Spleen (tissue), 7 donors: ENCODE measurements around the gene SEC14L1.

Experiments used
- CTCF ChIP-seq, 11 experiments: fragments of 200-600 bp in 7 of 11; fragments of 450-650 bp in 4 of 11; sonication (generic) in 4 of 11; IDR thresholded peaks in 8 of 11; conservative IDR thresholded peaks in 3 of 11; 1 replicate in 7 of 11; 2 replicates in 4 of 11; pipeline versions ENCODE4 v1.4.0 to v1.8.0; 2016 to 2021; ENCODE audit warnings: antibody characterized with exemption in 11 of 11, inconsistent platforms in 4 of 11, mild to moderate bottlenecking in 1 of 11
- POLR2AphosphoS5 ChIP-seq, 3 donors: sonication (generic); formaldehyde crosslinking; IDR thresholded peaks; one replicate each; pipeline ENCODE4 v1.5.1; 2017; ENCODE audit warnings: antibody characterized with exemption in 3 of 3
- donor health status: DM: no; HTN: no; CAD: no; lungs with moderate emphysema.
- donor health status: DM: no; HTN: no; CAD: no.
- donor health status: DM: no; HTN: no; CAD: no.

DNA sequence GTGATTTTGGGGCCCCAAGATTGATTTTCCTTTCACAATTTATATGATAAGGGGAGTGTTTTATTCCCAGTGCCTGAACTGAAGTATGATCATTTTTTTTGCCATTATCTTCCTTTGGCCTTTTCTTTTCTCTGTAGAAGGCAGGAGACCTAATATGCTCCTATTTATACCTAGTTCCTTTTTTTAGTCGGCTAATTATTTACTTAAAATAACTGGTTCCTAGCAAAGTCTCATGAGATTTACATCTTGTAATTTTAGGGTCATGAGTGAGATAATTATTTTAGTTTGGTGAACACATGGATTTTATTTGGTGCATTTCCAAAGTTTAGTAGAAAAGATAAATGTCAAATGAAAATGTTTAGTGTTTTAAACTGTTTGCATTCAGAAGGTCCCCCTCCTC lies 24.8 kb downstream of the SEC14L1 start:
- no peak for TF ChIP-seq CTCF (IDR thresholded peaks at IDR 0.05 in 8 of 11, conservative IDR thresholded peaks at IDR 0.05 in 3 of 11)
- no peak for TF ChIP-seq POLR2AphosphoS5 (IDR thresholded peaks at IDR 0.05)
